ENCODE measurements around the gene DPF3.

DPF3 gene

GRCh38 chr14:72743626-72744025 lies 150.3 kb downstream of the DPF3 start:
- TF ChIP-seq TAF1 (IDR thresholded peaks at IDR 0.05; ENCODE audit: low read depth), result no peak
- TF ChIP-seq RAD21 (IDR thresholded peaks at IDR 0.05; ENCODE audit: low read depth), result no peak
- no peak for TF ChIP-seq TEAD4 (IDR thresholded peaks at IDR 0.05)
- TF ChIP-seq CREB1 (IDR thresholded peaks at IDR 0.05; ENCODE audit: low read depth), result no peak
- no peak for TF ChIP-seq NFIC (IDR thresholded peaks at IDR 0.05)
- no peak for TF ChIP-seq EP300 (IDR thresholded peaks at IDR 0.05; ENCODE audit: borderline replicate concordance)

- TF ChIP-seq, protein P1, sequence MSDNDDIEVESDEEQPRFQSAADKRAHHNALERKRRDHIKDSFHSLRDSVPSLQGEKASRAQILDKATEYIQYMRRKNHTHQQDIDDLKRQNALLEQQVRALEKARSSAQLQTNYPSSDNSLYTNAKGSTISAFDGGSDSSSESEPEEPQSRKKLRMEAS (IDR thresholded peaks at IDR 0.05), result no peak
- no peak for TF ChIP-seq TCF12 (IDR thresholded peaks at IDR 0.05; ENCODE audit: low read depth)
- TF ChIP-seq RAD21 (IDR thresholded peaks at IDR 0.05; ENCODE audit: low read depth), result no peak
- TF ChIP-seq FOXM1 (IDR thresholded peaks at IDR 0.05; ENCODE audit: borderline replicate concordance, low read depth), result no peak
- no peak for TF ChIP-seq EGR1 (IDR thresholded peaks at IDR 0.05)
- TF ChIP-seq YY1 (IDR thresholded peaks at IDR 0.05; ENCODE audit: low read depth), result no peak
- no peak for TF ChIP-seq EP300 (IDR thresholded peaks at IDR 0.05; ENCODE audit: borderline replicate concordance)
- TF ChIP-seq TAF1 (IDR thresholded peaks at IDR 0.05; ENCODE audit: low read depth), result no peak
- TF ChIP-seq REST (IDR thresholded peaks at IDR 0.05; ENCODE audit: low read depth), result no peak
- TF ChIP-seq CEBPB (IDR thresholded peaks at IDR 0.05), result no peak
- no peak for TF ChIP-seq CREB1 (IDR thresholded peaks at IDR 0.05; ENCODE audit: low read depth)
- TF ChIP-seq NFIC (IDR thresholded peaks at IDR 0.05), result no peak
- TF ChIP-seq, protein P2, sequence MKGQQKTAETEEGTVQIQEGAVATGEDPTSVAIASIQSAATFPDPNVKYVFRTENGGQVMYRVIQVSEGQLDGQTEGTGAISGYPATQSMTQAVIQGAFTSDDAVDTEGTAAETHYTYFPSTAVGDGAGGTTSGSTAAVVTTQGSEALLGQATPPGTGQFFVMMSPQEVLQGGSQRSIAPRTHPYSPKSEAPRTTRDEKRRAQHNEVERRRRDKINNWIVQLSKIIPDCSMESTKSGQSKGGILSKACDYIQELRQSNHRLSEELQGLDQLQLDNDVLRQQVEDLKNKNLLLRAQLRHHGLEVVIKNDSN (IDR thresholded peaks at IDR 0.05), result no peak
Measured at GRCh38 chr14:72742838-72743195, 151.1 kb downstream of the DPF3 start.

- no peak for TF ChIP-seq FOXM1 (IDR thresholded peaks at IDR 0.05; ENCODE audit: borderline replicate concordance, low read depth)
- no peak for TF ChIP-seq REST (IDR thresholded peaks at IDR 0.05; ENCODE audit: low read depth)
- no peak for TF ChIP-seq CREB1 (IDR thresholded peaks at IDR 0.05; ENCODE audit: low read depth)
- TF ChIP-seq CEBPB (IDR thresholded peaks at IDR 0.05), result no peak
- TF ChIP-seq ZBTB7A (IDR thresholded peaks at IDR 0.05; ENCODE audit: low read depth), result no peak
- no peak for TF ChIP-seq TCF12 (IDR thresholded peaks at IDR 0.05; ENCODE audit: low read depth)
- TF ChIP-seq NFIC (IDR thresholded peaks at IDR 0.05), result no peak
- no peak for TF ChIP-seq TAF1 (IDR thresholded peaks at IDR 0.05; ENCODE audit: low read depth)
- TF ChIP-seq TEAD4 (IDR thresholded peaks at IDR 0.05), result no peak
Measured at GRCh38 chr14:72742118-72742837, 151.6 kb downstream of the DPF3 start.

- TF ChIP-seq CEBPB (IDR thresholded peaks at IDR 0.05) (no peak), ZBTB7A (IDR thresholded peaks at IDR 0.05; ENCODE audit: low read depth) (no peak), TEAD4 (IDR thresholded peaks at IDR 0.05) (no peak), TAF1 (IDR thresholded peaks at IDR 0.05; ENCODE audit: low read depth) (no peak), CREB1 (IDR thresholded peaks at IDR 0.05; ENCODE audit: low read depth) (no peak), FOXM1 (IDR thresholded peaks at IDR 0.05; ENCODE audit: borderline replicate concordance, low read depth) (no peak), EP300 (IDR thresholded peaks at IDR 0.05; ENCODE audit: borderline replicate concordance) (no peak), YY1 (IDR thresholded peaks at IDR 0.05; ENCODE audit: low read depth) (no peak), RAD21 (IDR thresholded peaks at IDR 0.05; ENCODE audit: low read depth) (no peak), TCF12 (IDR thresholded peaks at IDR 0.05; ENCODE audit: low read depth) (no peak), REST (IDR thresholded peaks at IDR 0.05; ENCODE audit: low read depth) (no peak), EGR1 (IDR thresholded peaks at IDR 0.05) (no peak), NFIC (IDR thresholded peaks at IDR 0.05) (no peak)
- TF ChIP-seq, protein P1 (IDR thresholded peaks at IDR 0.05), result no peak
- TF ChIP-seq, protein P2 (IDR thresholded peaks at IDR 0.05), result no peak
Measured at GRCh38 chr14:72741826-72742117, 152.1 kb downstream of the DPF3 start.
